Body of pancreas (tissue), 4 donors: ENCODE data around the gene ANKEF1. TPM values are rescaled to one million over a fixed set of nuclear protein-coding genes. Genes with fewer than 3 reads are reported as not detected.
A peak's percentile ranks its signal among the peaks of the same experiment; 100 is the strongest.

ENCODE experiments used
- ATAC-seq: fragments of 150-250 bp; one replicate; pipeline ENCODE4 v1.9.1; 2016
- DNase-seq, 4 donors: peaks; one replicate each; pipeline ENCODE4 v3.0.0-alpha.2; 2019
- H3K27ac ChIP-seq, 4 donors: fragments of 200-600 bp; sonication (generic); 1 replicate in 3 of 4; 2 replicates in 1 of 4; pipeline versions ENCODE4 v1.5.1 to v1.6.1; 2016 to 2019; ENCODE audit warnings: mild to moderate bottlenecking in 1 of 4, mixed read lengths in 1 of 4, moderate library complexity in 1 of 4
- H3K27me3 ChIP-seq, 2 donors: fragments of 200-600 bp; sonication (generic); one replicate each; pipeline ENCODE4 v1.6.0; 2016; ENCODE audit warnings: mild to moderate bottlenecking in 1 of 2
- H3K36me3 ChIP-seq, 2 donors: fragments of 200-600 bp; sonication (generic); replicated peaks in 1 of 2; 2 replicates each; pipeline ENCODE4 v1.5.1; 2016; ENCODE audit warnings: low read depth in 2 of 2; ENCODE audit not compliant: insufficient read depth in 1 of 2
- H3K4me1 ChIP-seq: fragments of 200-600 bp; sonication (generic); one replicate; pipeline ENCODE4 v1.6.0; 2016
- H3K4me3 ChIP-seq, 2 donors: fragments of 200-600 bp; sonication (generic); 1 replicate in 1 of 2; 2 replicates in 1 of 2; pipeline ENCODE4 v1.5.1; 2016 to 2019
- H3K9me3 ChIP-seq, 3 donors: fragments of 200-600 bp; sonication (generic); 1 replicate in 2 of 3; 2 replicates in 1 of 3; pipeline ENCODE4 v1.5.1; 2016
- POLR2A ChIP-seq, 3 donors: fragments of 450-650 bp; IDR thresholded peaks; one replicate each; pipeline ENCODE4 v1.6.1; 2016; ENCODE audit warnings: antibody characterized with exemption in 3 of 3, mild to moderate bottlenecking in 2 of 3
- WGBS, 2 donors: methylation state at CpG; one replicate each; pipeline ENCODE4 v1.1.5; 2017; 5-methylcytosine and 5-hydroxymethylcytosine counted together
- intact Hi-C: fragments of 100-400 bp; cut with DNase I; formaldehyde crosslinking; loops from one replicate; pipeline ENCODE4 v1.15.1; 2023
- total RNA-seq, 2 donors: library from RNA; depleted of rRNA; stranded (reverse); fragments of >200 nt; gene quantifications; one replicate each; pipeline ENCODE4 v1.1.0, GENCODE V29; 2016
- TF ChIP-seq, protein P1 (sequence below), 7 experiments: fragments of 450-650 bp in 4 of 7; fragments of 200-600 bp in 3 of 7; sonication (generic) in 3 of 7; IDR thresholded peaks; one replicate each; pipeline ENCODE4 v1.5.1; 2016 to 2019; ENCODE audit warnings: antibody characterized with exemption in 7 of 7

Gene ANKEF1
- total RNA-seq, 2 donors from 2014 or later = 5.9 to 6.2 TPM

DNA sequence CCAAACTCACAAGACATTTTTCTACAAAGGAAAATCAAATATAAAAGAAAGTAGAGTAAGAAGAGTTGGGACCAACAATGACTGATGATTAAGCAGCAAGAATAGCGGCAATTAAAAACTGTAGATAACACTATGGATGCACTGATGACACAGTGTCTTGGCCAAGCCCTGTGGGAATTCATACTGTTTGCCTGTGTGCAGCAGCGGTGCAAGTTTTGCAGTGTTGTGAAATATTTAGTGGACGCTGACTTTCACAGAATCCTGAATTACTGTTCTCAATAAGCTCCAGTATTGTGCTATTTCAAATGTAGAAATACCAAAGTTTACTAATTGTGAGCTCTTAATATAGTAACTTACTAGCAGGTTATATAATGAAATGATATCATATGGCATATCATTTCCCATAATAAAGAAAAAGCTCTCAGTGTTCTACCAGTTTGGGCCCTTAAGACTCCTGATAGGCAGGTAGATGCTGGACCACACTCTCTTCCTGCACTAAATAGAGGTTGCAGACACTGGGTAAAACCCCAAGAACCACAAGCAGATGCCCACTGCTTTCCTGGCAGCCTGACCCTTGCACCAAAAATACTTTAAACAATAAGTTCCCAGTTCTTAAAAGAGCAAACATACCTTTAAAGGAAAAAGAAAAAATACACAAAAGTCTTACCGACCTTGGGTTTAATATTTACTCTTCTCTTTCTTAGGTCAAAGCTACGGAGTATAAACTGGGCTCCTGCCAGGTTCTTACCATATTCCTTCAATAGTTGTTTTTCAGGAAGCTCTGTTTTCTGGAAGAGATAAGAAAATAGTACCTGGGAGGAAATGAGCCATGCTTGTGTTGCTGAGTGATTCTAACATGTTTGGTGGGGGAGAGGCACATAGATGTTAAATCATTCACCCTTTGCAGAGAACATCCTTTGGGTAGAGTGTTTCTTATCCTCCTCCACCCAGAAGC is 41.6 kb downstream of the ANKEF1 start:
- H3K4me1 ChIP-seq = peaks cover 56% of the 10 kb centered on the region
- no peaks in the 10 kb centered on the region for H3K9me3 ChIP-seq
- no peak for TF ChIP-seq POLR2A (IDR thresholded peaks at IDR 0.05)
- TF ChIP-seq, protein P1, sequence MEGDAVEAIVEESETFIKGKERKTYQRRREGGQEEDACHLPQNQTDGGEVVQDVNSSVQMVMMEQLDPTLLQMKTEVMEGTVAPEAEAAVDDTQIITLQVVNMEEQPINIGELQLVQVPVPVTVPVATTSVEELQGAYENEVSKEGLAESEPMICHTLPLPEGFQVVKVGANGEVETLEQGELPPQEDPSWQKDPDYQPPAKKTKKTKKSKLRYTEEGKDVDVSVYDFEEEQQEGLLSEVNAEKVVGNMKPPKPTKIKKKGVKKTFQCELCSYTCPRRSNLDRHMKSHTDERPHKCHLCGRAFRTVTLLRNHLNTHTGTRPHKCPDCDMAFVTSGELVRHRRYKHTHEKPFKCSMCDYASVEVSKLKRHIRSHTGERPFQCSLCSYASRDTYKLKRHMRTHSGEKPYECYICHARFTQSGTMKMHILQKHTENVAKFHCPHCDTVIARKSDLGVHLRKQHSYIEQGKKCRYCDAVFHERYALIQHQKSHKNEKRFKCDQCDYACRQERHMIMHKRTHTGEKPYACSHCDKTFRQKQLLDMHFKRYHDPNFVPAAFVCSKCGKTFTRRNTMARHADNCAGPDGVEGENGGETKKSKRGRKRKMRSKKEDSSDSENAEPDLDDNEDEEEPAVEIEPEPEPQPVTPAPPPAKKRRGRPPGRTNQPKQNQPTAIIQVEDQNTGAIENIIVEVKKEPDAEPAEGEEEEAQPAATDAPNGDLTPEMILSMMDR (IDR thresholded peaks at IDR 0.05) = no peak
- intact Hi-C loops = no loop called here
- no peaks in the 10 kb centered on the region for H3K27me3 ChIP-seq
- H3K27ac ChIP-seq = peak overlapping the region; percentile 44 to 76 (median 74)
- no peaks in the 10 kb centered on the region for H3K36me3 ChIP-seq
- 25 to 27% methylated on average over 5 of the region's 5 CpGs for WGBS, 2 donors
- peak; percentile 78 for ATAC-seq
- peak; percentile 57 to 82 (median 65) for DNase-seq
- no peak overlapping the region for H3K4me3 ChIP-seq

DNA sequence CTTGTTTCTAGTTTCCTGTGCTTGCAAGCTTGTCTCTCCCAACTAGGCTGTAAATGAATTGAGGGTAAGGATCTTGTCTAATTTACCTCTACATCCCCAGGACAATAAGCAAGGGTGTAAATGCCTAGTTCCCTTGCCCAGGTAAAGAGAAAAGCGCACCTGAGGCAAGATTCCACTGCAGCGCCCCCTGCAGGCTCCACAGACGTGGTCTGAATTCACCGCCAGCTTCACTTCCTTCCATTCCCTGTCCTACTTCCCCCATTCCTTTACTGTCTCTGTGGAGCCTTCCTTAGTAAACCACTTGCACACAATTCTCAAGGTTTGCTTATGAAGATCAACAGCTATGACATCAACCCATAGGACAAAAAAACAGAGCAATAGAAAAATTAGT is 42.3 kb downstream of the ANKEF1 start:
- Histone ChIP-seq H3K36me3 (no peaks in the 10 kb centered on the region), H3K27me3 (no peaks in the 10 kb centered on the region), H3K9me3 (no peaks in the 10 kb centered on the region), H3K4me1 (peaks cover 56% of the 10 kb centered on the region), H3K4me3 (no peak overlapping the region), H3K27ac (peak overlapping the region; percentile 44 to 76 (median 74))
- DNase-seq (peak in 2 of 4 donors; percentile 15 to 21), ATAC-seq (no peak)
- 40 to 56% methylated on average over 4 of the region's 4 CpGs for WGBS, 2 donors
- TF ChIP-seq, protein P1 (IDR thresholded peaks at IDR 0.05) = peak in 5 of 7 experiments; percentile 8 to 25 (median 16)
- no peak for TF ChIP-seq POLR2A (IDR thresholded peaks at IDR 0.05)
- intact Hi-C loops = no loop called here

DNA sequence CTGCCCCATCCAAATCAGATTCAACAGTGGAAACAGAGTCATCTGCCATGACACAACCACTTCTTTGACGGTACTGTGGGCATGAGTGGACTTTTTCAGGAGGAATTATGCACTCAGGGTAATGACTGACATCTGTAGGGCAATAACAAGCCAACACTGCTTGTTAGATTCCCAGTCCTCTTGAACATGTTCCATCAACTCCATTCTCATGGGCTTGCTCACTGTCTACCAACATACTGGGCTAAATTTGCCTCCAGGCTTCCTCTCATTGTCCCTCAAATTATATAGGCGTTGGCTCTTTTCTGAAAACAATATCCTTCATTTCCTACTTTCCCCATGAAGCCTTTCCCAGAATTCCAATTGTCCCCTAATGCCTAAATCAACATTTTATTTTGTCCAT is 43.1 kb downstream of the ANKEF1 start:
- WGBS, 2 donors = 64 to 69% methylated on average over 2 of the region's 2 CpGs
- Histone ChIP-seq H3K9me3 (no peaks in the 10 kb centered on the region), H3K27me3 (no peaks in the 10 kb centered on the region), H3K4me1 (peaks cover 56% of the 10 kb centered on the region), H3K27ac (peak overlapping the region; percentile 27 to 76 (median 74)), H3K36me3 (no peaks in the 10 kb centered on the region), H3K4me3 (no peak overlapping the region)
- ATAC-seq = no peak
- intact Hi-C loops = no loop called here
- TF ChIP-seq, protein P1 (IDR thresholded peaks at IDR 0.05) = no peak
- no peak for TF ChIP-seq POLR2A (IDR thresholded peaks at IDR 0.05)
- no peak for DNase-seq

DNA sequence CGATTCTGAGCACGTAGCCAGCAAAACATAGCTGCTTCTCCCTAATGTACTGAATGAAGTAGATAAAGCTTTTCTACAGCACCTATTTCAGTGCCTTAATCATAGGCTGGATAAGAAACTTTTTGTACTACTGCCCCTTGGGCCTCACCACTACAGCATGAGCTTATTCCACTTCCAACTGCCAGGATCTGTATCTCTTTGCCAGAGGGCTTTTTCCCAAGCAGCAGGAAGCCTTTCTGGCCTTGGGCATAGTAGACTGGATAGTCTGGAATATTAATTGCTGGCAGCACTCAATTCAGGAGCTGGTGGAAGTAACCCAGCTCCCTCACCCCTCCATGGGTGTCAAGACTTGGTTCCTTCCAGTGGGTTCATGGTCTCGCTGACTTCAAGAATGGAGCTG is 43.6 kb downstream of the ANKEF1 start:
- 42 to 54% methylated on average over 3 of the region's 3 CpGs for WGBS, 2 donors
- H3K27ac ChIP-seq = peak overlapping the region; percentile 48 to 76 (median 74)
- peaks cover 56% of the 10 kb centered on the region for H3K4me1 ChIP-seq
- intact Hi-C loops = no loop called here
- H3K27me3 ChIP-seq = no peaks in the 10 kb centered on the region
- H3K4me3 ChIP-seq = no peak overlapping the region
- DNase-seq (peak; percentile 48 to 77 (median 67)), ATAC-seq (peak; percentile 61)
- no peaks in the 10 kb centered on the region for H3K9me3 ChIP-seq
- TF ChIP-seq, protein P1 (IDR thresholded peaks at IDR 0.05) = no peak
- peak in 1 of 3 donors; percentile 18 for TF ChIP-seq POLR2A (IDR thresholded peaks at IDR 0.05)
- no peaks in the 10 kb centered on the region for H3K36me3 ChIP-seq
